Measurements from ENCODE around the gene IFNL2. TPM values are rescaled to one million over a fixed set of nuclear protein-coding genes. Genes with fewer than 3 reads are reported as not detected.

Gene IFNL2
- total and polyA plus RNA-seq, 4 donors = not detected

DNA sequence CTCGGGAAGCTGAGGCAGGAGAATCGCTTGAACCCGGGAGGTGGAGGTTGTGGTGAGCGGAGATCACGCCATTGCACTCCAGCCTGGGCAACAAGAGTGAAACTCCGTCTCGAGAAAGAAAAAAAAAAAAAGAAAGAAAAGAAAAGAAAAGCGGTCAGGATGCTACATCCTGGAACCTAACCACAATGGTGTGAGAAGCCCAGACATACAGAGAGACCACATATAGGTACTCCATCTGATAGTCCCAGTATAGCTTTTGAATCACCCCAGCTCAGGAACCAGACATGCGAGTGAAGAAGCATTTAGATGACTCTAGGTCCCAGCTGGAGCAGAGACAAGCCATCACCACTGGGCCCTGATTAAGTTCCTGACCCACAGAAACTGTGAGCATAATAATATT lies 31.2 kb downstream of the IFNL2 start:
- Histone ChIP-seq H3K4me3 (ENCODE audit: low read length in 2 of 2) (no peak overlapping the region), H3K36me3 (ENCODE audit: control insufficient read depth in 1 of 2, insufficient read depth in 2 of 2, low read length in 1 of 2) (no peaks in the 10 kb centered on the region), H3K27ac (ENCODE audit: low read depth in 1 of 2, low read length in 2 of 2) (no peak overlapping the region), H3K27me3 (ENCODE audit: control insufficient read depth in 1 of 2, insufficient read depth in 2 of 2, low read length in 1 of 2) (no peaks in the 10 kb centered on the region), H3K9me3 (ENCODE audit: control insufficient read depth, low read length) (no peaks in the 10 kb centered on the region), H3K4me1 (ENCODE audit: control insufficient read depth in 1 of 2, insufficient read depth in 2 of 2, low read length in 2 of 2) (no peaks in the 10 kb centered on the region)
- DNase-seq (peak in 1 of 2 donors; percentile 4), ATAC-seq (ENCODE audit: low FRiP score) (no peak)
- WGBS, 2 donors = 89 to 91% methylated on average over 9 of the region's 9 CpGs
- intact Hi-C loops (cut with DNase I) = no loop called here

DNA sequence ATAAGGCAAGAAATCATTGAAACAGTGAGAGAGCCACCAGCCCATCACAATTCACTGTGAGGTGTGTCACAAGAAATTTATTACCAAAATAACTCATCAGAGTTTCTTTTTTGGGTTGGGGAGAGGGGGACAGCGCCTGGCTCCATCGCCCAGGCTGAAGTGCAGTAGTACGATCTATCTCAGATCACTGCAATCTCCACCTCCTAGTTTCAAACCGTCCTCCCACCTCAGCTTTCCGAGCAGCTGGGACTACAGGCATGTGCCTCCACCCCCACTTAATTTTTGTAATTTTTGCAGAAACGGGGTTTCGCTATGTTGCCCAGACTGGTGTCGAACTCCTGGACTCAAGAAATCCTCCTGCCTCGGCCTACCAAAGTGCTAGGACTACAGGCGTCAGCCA lies 31.6 kb downstream of the IFNL2 start:
- no peaks in the 10 kb centered on the region for H3K27me3 ChIP-seq (ENCODE audit: control insufficient read depth in 1 of 2, insufficient read depth in 2 of 2, low read length in 1 of 2)
- peak; percentile 12 to 14 for DNase-seq

DNA sequence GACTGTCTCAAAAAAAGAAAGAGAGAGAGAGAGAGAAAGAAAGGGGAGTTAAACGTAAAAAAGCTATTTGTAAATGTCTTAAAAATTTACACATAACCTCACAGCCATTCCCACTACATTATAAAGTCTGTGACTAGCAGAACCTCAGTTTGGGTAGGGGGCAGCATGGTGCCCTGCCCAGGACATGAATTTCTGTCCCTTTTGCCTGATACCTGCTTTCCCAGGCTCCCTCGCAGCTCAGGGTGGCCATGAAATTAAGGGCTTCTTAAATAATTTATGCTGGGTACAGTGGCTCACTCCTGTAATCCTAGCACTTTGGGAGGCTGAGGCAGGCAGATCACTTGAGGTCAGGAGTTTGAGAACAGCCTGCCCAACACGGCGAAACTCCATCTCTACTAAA lies 32.8 kb downstream of the IFNL2 start:
- peak in 1 of 2 donors; percentile 19 for DNase-seq
- no peak for ATAC-seq (ENCODE audit: low FRiP score)
- no peaks in the 10 kb centered on the region for H3K9me3 ChIP-seq (ENCODE audit: control insufficient read depth, low read length)
- H3K4me1 ChIP-seq (ENCODE audit: control insufficient read depth in 1 of 2, insufficient read depth in 2 of 2, low read length in 2 of 2) = no peaks in the 10 kb centered on the region
- H3K36me3 ChIP-seq (ENCODE audit: control insufficient read depth in 1 of 2, insufficient read depth in 2 of 2, low read length in 1 of 2) = no peaks in the 10 kb centered on the region
- H3K27me3 ChIP-seq (ENCODE audit: control insufficient read depth in 1 of 2, insufficient read depth in 2 of 2, low read length in 1 of 2) = no peaks in the 10 kb centered on the region
- no peak overlapping the region for H3K27ac ChIP-seq (ENCODE audit: low read depth in 1 of 2, low read length in 2 of 2)
- intact Hi-C loops (cut with DNase I) = no loop called here
- 62 to 71% methylated on average over 4 of the region's 4 CpGs for WGBS, 2 donors
- H3K4me3 ChIP-seq (ENCODE audit: low read length in 2 of 2) = no peak overlapping the region

More for the DNA sequence above, 31.6 kb downstream of the IFNL2 start:
- Histone ChIP-seq H3K36me3 (ENCODE audit: control insufficient read depth in 1 of 2, insufficient read depth in 2 of 2, low read length in 1 of 2) (no peaks in the 10 kb centered on the region), H3K4me1 (ENCODE audit: control insufficient read depth in 1 of 2, insufficient read depth in 2 of 2, low read length in 2 of 2) (no peaks in the 10 kb centered on the region), H3K27ac (ENCODE audit: low read depth in 1 of 2, low read length in 2 of 2) (no peak overlapping the region), H3K4me3 (ENCODE audit: low read length in 2 of 2) (no peak overlapping the region), H3K9me3 (ENCODE audit: control insufficient read depth, low read length) (no peaks in the 10 kb centered on the region)
- ATAC-seq (ENCODE audit: low FRiP score) = no peak
- WGBS, 2 donors = 86 to 91% methylated on average over 10 of the region's 10 CpGs
- intact Hi-C loops (cut with DNase I) = no loop called here

DNA sequence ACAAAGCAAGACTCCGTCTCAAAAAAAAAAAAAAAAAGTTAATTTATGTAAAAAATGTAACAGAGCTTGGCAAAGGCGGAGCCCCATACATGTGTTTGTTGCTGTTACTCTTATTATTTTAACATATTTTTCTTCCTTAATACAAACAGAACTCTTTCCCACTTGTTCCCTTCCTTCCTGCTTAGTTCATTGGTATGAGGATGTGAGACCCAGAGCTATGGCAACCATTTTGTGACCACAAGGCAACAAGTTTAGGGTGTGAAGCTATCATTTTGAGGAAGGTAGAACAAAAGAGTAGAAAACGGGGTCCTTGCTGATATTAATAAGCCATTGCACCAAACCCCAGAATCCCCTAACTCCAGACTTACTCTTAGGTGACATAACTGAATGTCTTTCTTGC lies 33.4 kb downstream of the IFNL2 start:
- 86 to 88% methylated on average over 3 of the region's 3 CpGs for WGBS, 2 donors
- Histone ChIP-seq H3K4me1 (ENCODE audit: control insufficient read depth in 1 of 2, insufficient read depth in 2 of 2, low read length in 2 of 2) (no peaks in the 10 kb centered on the region), H3K27ac (ENCODE audit: low read depth in 1 of 2, low read length in 2 of 2) (no peak overlapping the region), H3K36me3 (ENCODE audit: control insufficient read depth in 1 of 2, insufficient read depth in 2 of 2, low read length in 1 of 2) (no peaks in the 10 kb centered on the region), H3K9me3 (ENCODE audit: control insufficient read depth, low read length) (no peaks in the 10 kb centered on the region), H3K4me3 (ENCODE audit: low read length in 2 of 2) (no peak overlapping the region), H3K27me3 (ENCODE audit: control insufficient read depth in 1 of 2, insufficient read depth in 2 of 2, low read length in 1 of 2) (no peaks in the 10 kb centered on the region)
- ATAC-seq (ENCODE audit: low FRiP score) = no peak
- intact Hi-C loops (cut with DNase I) = no loop called here
- no peak for DNase-seq

DNA sequence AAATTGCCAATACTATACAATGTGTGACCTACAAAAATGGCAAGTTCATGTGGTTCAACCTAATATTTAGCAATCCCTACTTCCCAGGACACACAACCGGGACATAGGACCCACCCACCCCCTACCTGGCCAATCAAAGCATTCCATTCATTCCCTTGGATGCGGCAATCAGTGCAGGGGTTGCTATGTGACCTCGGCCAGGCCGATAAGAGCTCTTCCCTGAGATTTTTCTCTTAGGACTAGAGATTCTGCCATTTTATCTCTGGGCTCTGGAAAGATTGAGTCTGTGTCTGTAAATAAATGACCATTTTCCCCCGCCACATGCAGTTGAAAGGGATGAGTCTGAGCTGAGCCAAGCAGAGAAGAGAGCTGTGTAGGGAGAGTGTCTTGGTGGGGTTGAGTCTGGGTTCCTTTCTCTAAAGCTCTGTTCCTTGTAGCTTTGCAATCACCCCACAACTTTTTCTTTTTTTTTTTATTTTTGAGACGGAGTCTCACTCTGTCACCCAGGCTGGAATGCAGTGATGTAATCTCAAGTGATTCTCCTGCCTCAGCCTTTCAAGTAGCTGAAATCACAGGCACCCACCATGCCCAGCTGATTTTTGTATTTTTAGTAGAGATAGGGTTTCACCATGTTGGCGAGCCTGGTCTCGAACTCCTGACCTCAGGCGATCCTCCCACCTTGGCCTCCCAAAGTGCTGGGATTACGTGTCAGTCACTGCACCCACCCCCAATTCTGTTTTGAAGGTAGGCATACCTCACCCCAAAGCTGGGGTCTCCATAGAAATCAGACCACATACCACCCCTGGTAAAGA lies 35.4 kb downstream of the IFNL2 start:
- H3K4me3 ChIP-seq (ENCODE audit: low read length in 2 of 2) = no peak overlapping the region
- WGBS, 2 donors = 37 to 39% methylated on average over 10 of the region's 10 CpGs
- H3K4me1 ChIP-seq (ENCODE audit: control insufficient read depth in 1 of 2, insufficient read depth in 2 of 2, low read length in 2 of 2) = no peaks in the 10 kb centered on the region
- H3K27me3 ChIP-seq (ENCODE audit: control insufficient read depth in 1 of 2, insufficient read depth in 2 of 2, low read length in 1 of 2) = no peaks in the 10 kb centered on the region
- DNase-seq = peak; percentile 3 to 12
- H3K27ac ChIP-seq (ENCODE audit: low read depth in 1 of 2, low read length in 2 of 2) = no peak overlapping the region
- H3K36me3 ChIP-seq (ENCODE audit: control insufficient read depth in 1 of 2, insufficient read depth in 2 of 2, low read length in 1 of 2) = no peaks in the 10 kb centered on the region
- intact Hi-C loops (cut with DNase I) = no loop called here
- ATAC-seq (ENCODE audit: low FRiP score) = no peak
- no peaks in the 10 kb centered on the region for H3K9me3 ChIP-seq (ENCODE audit: control insufficient read depth, low read length)

DNA sequence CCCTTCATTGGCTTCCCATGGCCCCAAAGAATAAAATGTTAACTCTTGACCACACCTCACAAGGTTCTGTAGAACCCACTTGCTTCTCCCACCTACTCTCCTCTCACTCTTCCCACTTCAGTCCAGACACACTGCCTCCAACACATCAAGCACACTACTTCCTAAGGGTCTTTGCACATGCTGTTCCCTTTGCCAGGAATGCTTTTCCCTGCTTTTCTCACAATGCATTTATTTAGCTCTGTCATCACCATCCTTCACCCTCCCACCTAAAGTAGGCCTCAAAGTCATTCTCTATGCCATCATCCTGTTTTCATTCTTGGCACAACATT lies 36.0 kb downstream of the IFNL2 start:
- Histone ChIP-seq H3K36me3 (ENCODE audit: control insufficient read depth in 1 of 2, insufficient read depth in 2 of 2, low read length in 1 of 2) (no peaks in the 10 kb centered on the region), H3K4me3 (ENCODE audit: low read length in 2 of 2) (no peak overlapping the region), H3K9me3 (ENCODE audit: control insufficient read depth, low read length) (no peaks in the 10 kb centered on the region), H3K27ac (ENCODE audit: low read depth in 1 of 2, low read length in 2 of 2) (no peak overlapping the region), H3K4me1 (ENCODE audit: control insufficient read depth in 1 of 2, insufficient read depth in 2 of 2, low read length in 2 of 2) (no peaks in the 10 kb centered on the region), H3K27me3 (ENCODE audit: control insufficient read depth in 1 of 2, insufficient read depth in 2 of 2, low read length in 1 of 2) (no peaks in the 10 kb centered on the region)
- ATAC-seq (ENCODE audit: low FRiP score) (no peak), DNase-seq (no peak)
- intact Hi-C loops (cut with DNase I) = no loop called here

DNA sequence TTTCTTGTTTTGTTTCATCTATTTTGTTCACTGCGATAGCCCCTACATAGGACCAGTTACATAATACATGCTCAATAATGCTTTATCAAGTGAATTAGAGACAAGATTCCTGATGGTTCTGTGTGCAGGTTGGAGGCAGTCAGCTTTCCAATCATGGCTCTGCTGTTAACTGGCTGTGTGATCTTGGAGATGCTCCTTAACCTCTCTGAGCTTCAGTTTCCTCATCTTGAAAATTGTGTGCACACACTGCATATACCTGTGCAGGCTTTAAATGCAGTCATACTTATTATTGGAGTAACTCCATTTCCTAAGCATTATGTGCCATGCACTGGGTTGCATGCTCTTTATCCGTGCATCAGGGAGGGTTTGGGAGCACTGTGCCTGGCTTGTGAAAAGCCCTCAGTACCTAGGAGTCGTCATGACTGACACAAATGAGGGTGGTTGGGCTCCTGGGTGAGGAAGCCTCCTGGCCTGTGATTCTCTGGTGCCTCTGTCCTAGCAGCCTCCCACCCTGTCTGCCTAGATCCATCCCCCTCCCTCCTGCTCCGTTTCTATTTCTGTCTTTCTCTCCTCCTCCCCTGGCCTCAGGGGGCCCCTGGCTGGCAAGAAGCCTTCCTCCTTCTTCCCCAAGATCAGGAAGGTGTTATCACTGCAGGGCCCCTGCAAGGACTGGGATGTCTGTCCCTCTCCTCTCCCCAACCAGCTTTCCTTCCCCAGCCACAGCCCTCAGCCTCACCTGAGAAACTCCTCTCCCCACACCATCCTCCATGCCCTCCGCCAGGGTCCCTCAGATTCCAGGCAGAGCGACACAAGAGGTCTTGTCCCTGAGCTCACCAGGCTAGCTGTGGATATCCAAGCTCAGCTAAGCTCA lies 36.7 kb downstream of the IFNL2 start:
- 39 to 42% methylated on average over 6 of the region's 6 CpGs for WGBS, 2 donors
- DNase-seq (peak; percentile 21 to 30), ATAC-seq (ENCODE audit: low FRiP score) (no peak)
- Histone ChIP-seq H3K27me3 (ENCODE audit: control insufficient read depth in 1 of 2, insufficient read depth in 2 of 2, low read length in 1 of 2) (no peaks in the 10 kb centered on the region), H3K4me3 (ENCODE audit: low read length in 2 of 2) (no peak overlapping the region), H3K4me1 (ENCODE audit: control insufficient read depth in 1 of 2, insufficient read depth in 2 of 2, low read length in 2 of 2) (no peaks in the 10 kb centered on the region), H3K9me3 (ENCODE audit: control insufficient read depth, low read length) (no peaks in the 10 kb centered on the region), H3K36me3 (ENCODE audit: control insufficient read depth in 1 of 2, insufficient read depth in 2 of 2, low read length in 1 of 2) (no peaks in the 10 kb centered on the region), H3K27ac (ENCODE audit: low read depth in 1 of 2, low read length in 2 of 2) (no peak overlapping the region)
- intact Hi-C loops (cut with DNase I) = no loop called here

DNA sequence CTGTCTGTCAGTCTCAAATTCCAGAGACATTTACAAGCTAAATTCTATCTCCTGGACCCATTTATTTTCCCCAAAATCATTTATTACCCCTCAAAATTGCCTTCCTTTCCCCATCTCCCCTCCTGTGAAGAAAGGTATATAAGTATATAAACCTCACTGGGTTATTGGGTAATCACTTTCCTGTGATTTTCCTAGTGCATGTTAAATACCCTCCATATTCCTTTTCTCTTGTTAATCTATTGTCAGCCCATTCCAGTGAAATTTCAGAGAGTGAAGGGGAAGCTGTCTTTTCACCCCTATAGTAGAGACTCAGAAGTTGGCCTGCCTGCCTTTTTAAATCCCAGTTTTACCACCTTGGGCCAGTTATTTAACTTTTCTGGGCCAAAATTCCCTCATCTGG lies 37.9 kb downstream of the IFNL2 start:
- Histone ChIP-seq H3K4me3 (ENCODE audit: low read length in 2 of 2) (no peak overlapping the region), H3K27me3 (ENCODE audit: control insufficient read depth in 1 of 2, insufficient read depth in 2 of 2, low read length in 1 of 2) (no peaks in the 10 kb centered on the region), H3K9me3 (ENCODE audit: control insufficient read depth, low read length) (no peaks in the 10 kb centered on the region), H3K36me3 (ENCODE audit: control insufficient read depth in 1 of 2, insufficient read depth in 2 of 2, low read length in 1 of 2) (no peaks in the 10 kb centered on the region), H3K27ac (ENCODE audit: low read depth in 1 of 2, low read length in 2 of 2) (no peak overlapping the region), H3K4me1 (ENCODE audit: control insufficient read depth in 1 of 2, insufficient read depth in 2 of 2, low read length in 2 of 2) (no peaks in the 10 kb centered on the region)
- DNase-seq (no peak), ATAC-seq (ENCODE audit: low FRiP score) (no peak)
- intact Hi-C loops (cut with DNase I) = no loop called here
